WTC11 (cell line): ENCODE results near the gene HBG1. TPM values are rescaled to one million over a fixed set of nuclear protein-coding genes. Genes with fewer than 3 reads are reported as not detected.
"Not testable (repeated sequence)": the region's sequence is repeated elsewhere in the genome, so short reads cannot be mapped to it uniquely, and the experiment has no call there.

ENCODE experiments used
- ATAC-seq: fragments of 200-7000 bp; cut with Tn5 transposase; 2 replicates; pipeline ENCODE4 v1.10.0; 2021; ENCODE audit warnings: mild to moderate bottlenecking, moderate library complexity
- CTCF ChIA-PET: fragments of 300-600 bp; sonication (Branson Sonifier 250); formaldehyde crosslinking; loops from one replicate; lab custom pipeline; 2021; ENCODE audit warnings: antibody characterized with exemption; lab: Charles Lee
- POLR2A ChIA-PET: fragments of 350-600 bp; sonication (Branson Sonifier 250); formaldehyde crosslinking; loops from one replicate; lab custom pipeline; 2021; ENCODE audit warnings: antibody characterized with exemption; lab: Charles Lee
- DNase-seq: peaks from one replicate; pipeline ENCODE4 v3.0.0; 2021; ENCODE audit warnings: low spot score
- H3K27ac Mint-ChIP-seq: 2 replicates; pipeline ENCODE4 v1.8.0; 2021; ENCODE audit warnings: mixed read lengths
- H3K27me3 Mint-ChIP-seq: 2 replicates; pipeline ENCODE4 v1.8.0; 2021; ENCODE audit warnings: low read depth, mild to moderate bottlenecking, moderate library complexity, mixed read lengths
- H3K36me3 Mint-ChIP-seq: 2 replicates; pipeline ENCODE4 v1.8.0; 2021; ENCODE audit warnings: mixed read lengths
- H3K4me1 Mint-ChIP-seq: 2 replicates; pipeline ENCODE4 v1.8.0; 2022; ENCODE audit warnings: mixed read lengths
- H3K4me3 Mint-ChIP-seq: 2 replicates; pipeline ENCODE4 v1.8.0; 2021; ENCODE audit warnings: mild to moderate bottlenecking, moderate library complexity, mixed read lengths
- H3K9me3 Mint-ChIP-seq: 2 replicates; pipeline ENCODE4 v1.8.0; 2021; ENCODE audit warnings: mixed read lengths
- AR ChIP-seq: fragments of 250-450 bp; sonication (Bioruptor Pico); IDR thresholded peaks from 2 replicates; pipeline ENCODE4 v1.9.0; 2021; ENCODE audit warnings: mild to moderate bottlenecking
- ARID4B ChIP-seq: sonication (generic); formaldehyde crosslinking; IDR thresholded peaks from 2 replicates; pipeline ENCODE4 v1.8.0; 2023; ENCODE audit warnings: missing genetic modification reagents, mild to moderate bottlenecking, borderline replicate concordance
- CREB1 ChIP-seq: sonication (generic); formaldehyde crosslinking; IDR thresholded peaks from 2 replicates; pipeline ENCODE4 v1.8.0; 2023; ENCODE audit warnings: mild to moderate bottlenecking, missing genetic modification reagents
- E2F4 ChIP-seq: sonication (generic); formaldehyde crosslinking; IDR thresholded peaks from 2 replicates; pipeline ENCODE4 v1.8.1; 2022; ENCODE audit warnings: low read depth, mild to moderate bottlenecking, moderate library complexity, missing genetic modification reagents, borderline replicate concordance
- FOXP1 ChIP-seq: sonication (generic); formaldehyde crosslinking; IDR thresholded peaks from 2 replicates; pipeline ENCODE4 v1.8.0; 2022; ENCODE audit warnings: missing genetic modification reagents, mild to moderate bottlenecking, moderate library complexity, borderline replicate concordance
- KAT7 ChIP-seq: sonication (generic); formaldehyde crosslinking; IDR thresholded peaks from 2 replicates; pipeline ENCODE4 v1.8.1; 2023; ENCODE audit warnings: missing genetic modification reagents, mild to moderate bottlenecking, borderline replicate concordance
- MLX ChIP-seq: sonication (generic); formaldehyde crosslinking; IDR thresholded peaks from 2 replicates; pipeline ENCODE4 v1.8.1; 2023; ENCODE audit warnings: mild to moderate bottlenecking, missing genetic modification reagents, moderate library complexity
- NR1H2 ChIP-seq: sonication (generic); formaldehyde crosslinking; IDR thresholded peaks from 2 replicates; pipeline ENCODE4 v1.9.0; 2021; ENCODE audit warnings: mild to moderate bottlenecking, moderate library complexity, missing genetic modification reagents
- TP53 ChIP-seq: sonication (generic); formaldehyde crosslinking; IDR thresholded peaks from 2 replicates; pipeline ENCODE4 v1.8.1; 2023; ENCODE audit warnings: mild to moderate bottlenecking, missing genetic modification reagents
- ZNF121 ChIP-seq: sonication (generic); formaldehyde crosslinking; IDR thresholded peaks from 2 replicates; pipeline ENCODE4 v1.8.0; 2023; ENCODE audit warnings: missing genetic modification reagents
- ZNF232 ChIP-seq: sonication (generic); formaldehyde crosslinking; IDR thresholded peaks from 2 replicates; pipeline ENCODE4 v1.8.0; 2022; ENCODE audit warnings: mild to moderate bottlenecking, missing genetic modification reagents
- ZNF425 ChIP-seq: fragments of 250-450 bp; sonication (Bioruptor Pico); conservative IDR thresholded peaks from 2 replicates; pipeline ENCODE4 v1.9.0; 2021; ENCODE audit warnings: mild to moderate bottlenecking
- ZNF512 ChIP-seq: sonication (generic); formaldehyde crosslinking; IDR thresholded peaks from 2 replicates; pipeline ENCODE4 v1.8.1; 2022; ENCODE audit warnings: missing genetic modification reagents, borderline replicate concordance
- ZNF671 ChIP-seq: fragments of 250-450 bp; sonication (Bioruptor Pico); IDR thresholded peaks from 2 replicates; pipeline ENCODE4 v1.8.0; 2021; ENCODE audit warnings: mild to moderate bottlenecking
- ZSCAN18 ChIP-seq: fragments of 250-450 bp; sonication (Bioruptor Pico); IDR thresholded peaks from 2 replicates; pipeline ENCODE4 v2.1.2; 2022; ENCODE audit warnings: mild to moderate bottlenecking, moderate library complexity
- total RNA-seq: library from RNA; stranded (reverse); gene quantifications from 3 replicates; pipeline ENCODE4 v1.2.3, GENCODE V29; 2021

HBG1 gene
- total RNA-seq, 1 experiment from 2014 or later = 3.4 TPM

GRCh38 chr11:5250543-5251204 lies 1.0 kb upstream of the HBG1 start (continued):
- TF ChIP-seq ZNF425 (no peak), KAT7 (CRISPR knock-in tag) (no peak), E2F4 (no peak)

GRCh38 chr11:5248498-5248897 lies 1.2 kb downstream of the HBG1 start:
- H3K4me3 Mint-ChIP-seq, CTCF ChIA-PET, ATAC-seq, DNase-seq, H3K4me1 Mint-ChIP-seq, H3K27ac Mint-ChIP-seq, H3K27me3 Mint-ChIP-seq, H3K36me3 Mint-ChIP-seq, POLR2A ChIA-PET, H3K9me3 Mint-ChIP-seq: not testable (repeated sequence)

GRCh38 chr11:5247472-5248192 lies 2.0 kb downstream of the HBG1 start:
- DNase-seq = no peak
- no peaks in the 10 kb centered on the region for H3K9me3 Mint-ChIP-seq
- H3K4me3 Mint-ChIP-seq = no peak overlapping the region
- no peak for ATAC-seq
- H3K27ac Mint-ChIP-seq = no peak overlapping the region
- CTCF ChIA-PET = no interaction called here
- H3K36me3 Mint-ChIP-seq = no peaks in the 10 kb centered on the region
- no peaks in the 10 kb centered on the region for H3K4me1 Mint-ChIP-seq
- no peaks in the 10 kb centered on the region; the same call in 1 of the 2 replicates for H3K27me3 Mint-ChIP-seq
- POLR2A ChIA-PET = no interaction called here
- TF ChIP-seq ZNF232 (CRISPR knock-in tag) = no peak
- no peak for TF ChIP-seq CREB1 (CRISPR knock-in tag)
- no peak for TF ChIP-seq AR
- TF ChIP-seq FOXP1 = no peak
- no peak for TF ChIP-seq ZSCAN18 (CRISPR knock-in tag)
- TF ChIP-seq E2F4 = no peak
- no peak for TF ChIP-seq ZNF121 (CRISPR knock-in tag)
- no peak for TF ChIP-seq MLX (CRISPR knock-in tag)
- TF ChIP-seq ZNF512 (CRISPR knock-in tag) = no peak
- no peak for TF ChIP-seq TP53 (CRISPR knock-in tag)
- TF ChIP-seq ARID4B (CRISPR knock-in tag) = no peak
- no peak for TF ChIP-seq ZNF671
- no peak for TF ChIP-seq NR1H2 (CRISPR knock-in tag)
